ENCODE data around the gene IL1RAP.

IL1RAP gene

DNA sequence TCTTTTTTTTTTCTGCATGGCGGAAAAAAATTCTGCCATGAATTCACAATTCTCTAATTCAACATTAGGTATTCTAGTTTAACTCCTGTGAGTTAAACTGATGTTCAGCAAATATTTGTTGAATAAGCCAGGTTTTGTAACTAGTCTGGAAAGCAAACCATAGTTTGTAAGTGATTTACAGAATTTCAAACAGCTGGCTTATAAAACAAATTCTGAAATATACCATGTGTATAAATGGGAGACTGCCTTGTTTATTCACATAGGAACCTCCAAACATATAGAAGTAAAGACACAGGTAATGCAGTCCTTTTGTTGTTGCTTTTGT is 101.1 kb downstream of the IL1RAP start:
- no peak overlapping the region for H3K27ac ChIP-seq
- TF ChIP-seq, protein P1, sequence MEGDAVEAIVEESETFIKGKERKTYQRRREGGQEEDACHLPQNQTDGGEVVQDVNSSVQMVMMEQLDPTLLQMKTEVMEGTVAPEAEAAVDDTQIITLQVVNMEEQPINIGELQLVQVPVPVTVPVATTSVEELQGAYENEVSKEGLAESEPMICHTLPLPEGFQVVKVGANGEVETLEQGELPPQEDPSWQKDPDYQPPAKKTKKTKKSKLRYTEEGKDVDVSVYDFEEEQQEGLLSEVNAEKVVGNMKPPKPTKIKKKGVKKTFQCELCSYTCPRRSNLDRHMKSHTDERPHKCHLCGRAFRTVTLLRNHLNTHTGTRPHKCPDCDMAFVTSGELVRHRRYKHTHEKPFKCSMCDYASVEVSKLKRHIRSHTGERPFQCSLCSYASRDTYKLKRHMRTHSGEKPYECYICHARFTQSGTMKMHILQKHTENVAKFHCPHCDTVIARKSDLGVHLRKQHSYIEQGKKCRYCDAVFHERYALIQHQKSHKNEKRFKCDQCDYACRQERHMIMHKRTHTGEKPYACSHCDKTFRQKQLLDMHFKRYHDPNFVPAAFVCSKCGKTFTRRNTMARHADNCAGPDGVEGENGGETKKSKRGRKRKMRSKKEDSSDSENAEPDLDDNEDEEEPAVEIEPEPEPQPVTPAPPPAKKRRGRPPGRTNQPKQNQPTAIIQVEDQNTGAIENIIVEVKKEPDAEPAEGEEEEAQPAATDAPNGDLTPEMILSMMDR (IDR thresholded peaks at IDR 0.05), result no peak
- no peak for TF ChIP-seq ZFX (IDR thresholded peaks at IDR 0.05; ENCODE audit: borderline replicate concordance)

DNA sequence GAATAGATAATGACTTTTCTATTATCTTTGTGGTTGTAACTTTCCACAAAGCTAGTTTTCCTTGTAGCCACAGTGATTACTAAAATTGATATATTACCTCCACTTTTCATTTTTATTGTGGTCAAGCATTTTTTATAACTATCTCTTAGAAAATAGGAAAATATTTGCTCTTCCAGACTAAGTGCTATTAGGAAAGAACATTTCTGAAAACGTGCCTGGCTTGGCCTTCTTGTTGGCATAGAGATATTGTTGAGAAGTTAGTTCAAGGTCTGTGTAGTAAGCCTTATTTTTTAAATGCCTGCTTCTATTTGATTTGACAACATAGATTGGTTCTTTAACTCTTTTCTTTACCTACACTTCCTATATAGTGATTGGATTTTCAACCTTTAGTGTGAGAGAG is 101.7 kb downstream of the IL1RAP start:
- no peak overlapping the region for H3K27ac ChIP-seq
- TF ChIP-seq, protein P1 (IDR thresholded peaks at IDR 0.05), result no peak
- no peak for TF ChIP-seq ZFX (IDR thresholded peaks at IDR 0.05; ENCODE audit: borderline replicate concordance)

DNA sequence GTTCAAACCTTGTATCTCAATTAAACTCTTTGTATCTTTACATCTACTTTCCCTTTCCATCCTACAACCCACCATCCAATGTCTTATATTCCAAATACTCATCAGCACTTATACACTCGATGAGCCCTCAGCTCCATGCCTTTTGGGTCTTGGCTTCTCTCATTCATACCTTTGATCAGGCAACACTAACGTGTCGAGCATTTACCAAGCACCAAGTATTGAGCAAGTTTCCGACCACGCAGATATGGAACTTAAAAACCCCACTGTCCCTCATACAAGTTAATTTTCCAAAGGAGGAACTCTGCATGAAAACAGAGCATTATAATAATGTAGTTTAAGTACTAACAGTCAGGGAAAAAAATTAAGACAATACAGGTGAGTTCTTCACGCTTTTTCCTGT is 102.8 kb downstream of the IL1RAP start:
- no peak overlapping the region for H3K27ac ChIP-seq

DNA sequence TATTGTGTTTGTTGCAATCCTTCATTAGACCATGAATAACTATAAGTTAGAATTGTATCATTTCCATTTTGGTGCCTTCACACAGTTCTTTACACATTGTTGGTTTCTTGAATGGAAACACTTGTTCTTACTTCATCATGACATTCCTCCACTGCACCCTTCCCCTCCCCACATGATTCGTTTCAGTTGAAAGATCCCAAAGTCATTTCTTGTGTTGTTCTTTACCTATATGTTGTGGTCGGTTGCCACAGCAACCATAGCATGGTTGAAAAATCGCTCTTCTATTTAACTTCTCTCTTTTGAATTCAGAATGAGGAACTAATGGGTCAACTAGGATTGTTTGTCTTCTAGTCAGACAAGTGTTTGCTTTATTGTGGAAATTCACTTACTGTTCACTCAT is 103.3 kb downstream of the IL1RAP start:
- no peak overlapping the region for H3K27ac ChIP-seq
- no peak for TF ChIP-seq ZFX (IDR thresholded peaks at IDR 0.05; ENCODE audit: borderline replicate concordance)
- TF ChIP-seq, protein P1 (IDR thresholded peaks at IDR 0.05), result no peak

More for the DNA sequence above, 102.8 kb downstream of the IL1RAP start:
- TF ChIP-seq ZFX (IDR thresholded peaks at IDR 0.05; ENCODE audit: borderline replicate concordance), result no peak
- TF ChIP-seq, protein P1 (IDR thresholded peaks at IDR 0.05), result no peak

DNA sequence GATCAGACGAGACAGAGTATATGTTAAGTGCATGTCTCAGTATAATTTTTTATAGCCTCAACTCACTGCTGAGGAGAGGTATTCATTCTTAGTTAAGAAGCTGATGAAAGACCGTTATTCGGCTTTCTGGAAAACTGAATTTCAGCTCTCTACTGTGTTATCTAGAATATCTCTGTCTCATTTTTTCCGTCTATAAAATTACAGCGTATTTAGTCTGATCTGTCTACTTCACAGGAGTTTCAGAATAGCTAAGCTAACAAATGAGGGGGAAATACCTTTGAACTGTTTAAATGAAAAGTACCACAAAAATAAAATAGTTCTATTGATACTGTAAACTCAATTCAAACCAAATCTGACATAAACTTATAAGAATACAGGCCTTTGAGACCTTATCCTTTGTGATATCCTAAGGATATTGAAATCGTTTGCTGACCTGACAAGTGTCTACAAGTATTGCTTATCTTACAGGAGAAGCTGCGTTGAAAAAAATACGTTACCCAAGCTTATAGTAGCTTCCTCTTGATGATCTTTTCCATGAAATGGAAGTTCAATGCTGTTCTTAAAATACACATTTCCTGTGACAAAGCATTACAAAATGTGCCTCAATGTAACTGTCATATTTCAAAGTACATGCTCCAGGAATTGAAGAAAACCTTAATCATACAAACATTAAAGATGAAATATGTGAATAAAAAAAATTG is 104.6 kb downstream of the IL1RAP start:
- TF ChIP-seq, protein P1 (IDR thresholded peaks at IDR 0.05), result no peak
- no peak for TF ChIP-seq ZFX (IDR thresholded peaks at IDR 0.05; ENCODE audit: borderline replicate concordance)
- no peak overlapping the region for H3K27ac ChIP-seq

DNA sequence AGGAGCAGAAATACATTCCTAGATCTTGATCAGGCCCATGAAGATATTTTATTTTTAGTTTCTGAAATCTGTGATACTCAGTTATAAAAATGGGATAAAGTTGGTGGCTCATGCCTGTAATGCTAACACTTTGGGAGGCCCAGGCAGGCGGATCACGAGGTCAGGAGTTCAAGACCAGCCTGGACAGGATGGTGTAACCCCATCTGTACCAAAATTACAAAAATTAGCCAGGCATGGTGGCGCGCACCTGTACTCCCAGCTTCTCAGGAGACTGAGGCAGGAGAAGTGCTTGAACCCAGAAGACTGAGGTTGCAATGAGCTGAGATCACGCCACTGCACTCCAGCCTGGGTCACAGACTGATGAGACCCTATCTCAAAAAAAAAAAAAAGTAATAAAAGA is 105.5 kb downstream of the IL1RAP start:
- H3K27ac ChIP-seq, result no peak overlapping the region
- TF ChIP-seq, protein P1 (IDR thresholded peaks at IDR 0.05), result no peak
- no peak for TF ChIP-seq ZFX (IDR thresholded peaks at IDR 0.05; ENCODE audit: borderline replicate concordance)

DNA sequence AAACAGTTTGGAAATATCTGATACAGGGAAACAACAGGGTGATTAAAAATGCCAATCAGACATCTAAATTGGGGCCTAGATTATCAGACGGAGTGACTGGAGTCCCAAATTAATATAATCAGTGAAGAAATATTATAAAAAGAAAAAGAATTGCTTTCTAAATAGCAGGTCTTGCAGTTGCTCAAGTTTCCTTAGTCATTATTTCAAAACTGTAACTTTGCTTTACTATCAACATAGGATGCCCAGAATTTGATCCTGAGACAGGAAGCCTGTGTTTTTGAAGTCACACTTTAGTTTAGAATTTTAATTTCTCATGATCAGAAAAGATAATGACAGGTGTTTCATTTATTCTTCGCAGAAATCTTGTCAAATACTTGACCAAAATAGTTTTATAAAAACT is 105.9 kb downstream of the IL1RAP start:
- no peak overlapping the region for H3K27ac ChIP-seq
- TF ChIP-seq ZFX (IDR thresholded peaks at IDR 0.05; ENCODE audit: borderline replicate concordance), result no peak
- TF ChIP-seq, protein P1 (IDR thresholded peaks at IDR 0.05), result no peak
